GM20000 (cell line): ENCODE results near the gene GALK1.
"Not testable (repeated sequence)": the region's sequence is repeated elsewhere in the genome, so short reads cannot be mapped to it uniquely, and the experiment has no call there.

ENCODE experiments used
- DNase-seq: peaks from one replicate; pipeline ENCODE4 v3.0.0; 2012; ENCODE audit warnings: low spot score
- TF ChIP-seq, protein P1 (sequence below): IDR thresholded peaks from 2 replicates; pipeline ENCODE4 v1.5.1; 2012; ENCODE audit warnings: mild to moderate bottlenecking, control low read depth; ENCODE audit errors: extremely low read depth, missing control alignments

Gene GALK1

DNA sequence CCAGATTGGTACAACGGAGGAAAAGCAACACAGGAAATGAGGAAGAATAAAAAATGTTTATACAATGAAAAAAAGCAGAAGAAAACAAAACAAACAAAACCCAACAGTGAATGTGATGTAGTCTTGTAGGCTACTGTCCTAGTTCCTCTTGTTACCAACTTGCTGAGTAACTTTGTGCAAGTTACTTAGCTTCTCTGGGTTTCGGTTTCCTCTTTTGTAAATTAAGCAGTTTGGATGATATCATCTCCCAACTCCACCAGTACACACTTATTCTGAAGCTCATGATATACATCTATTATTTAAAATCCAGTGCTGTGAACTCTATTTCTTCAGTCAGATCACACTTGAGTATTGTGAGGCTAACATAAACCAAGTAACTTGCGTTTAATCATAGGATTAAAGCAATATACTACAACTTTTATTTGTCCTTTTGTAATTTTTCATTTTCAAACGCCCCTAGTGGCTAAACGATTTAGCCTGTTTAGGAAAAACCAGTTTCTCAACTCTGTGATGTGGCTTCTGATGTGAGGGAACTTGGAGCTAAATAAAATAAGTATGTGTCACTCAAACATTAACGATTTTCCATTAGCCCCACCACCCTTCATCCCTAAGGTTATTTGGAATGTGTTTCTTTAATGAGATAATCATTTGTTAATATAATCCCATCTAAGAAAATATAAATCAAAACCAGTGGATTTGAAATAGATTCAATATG, 18.2 kb upstream of the GALK1 start:
- peak; percentile 73 for DNase-seq
- TF ChIP-seq, protein P1, sequence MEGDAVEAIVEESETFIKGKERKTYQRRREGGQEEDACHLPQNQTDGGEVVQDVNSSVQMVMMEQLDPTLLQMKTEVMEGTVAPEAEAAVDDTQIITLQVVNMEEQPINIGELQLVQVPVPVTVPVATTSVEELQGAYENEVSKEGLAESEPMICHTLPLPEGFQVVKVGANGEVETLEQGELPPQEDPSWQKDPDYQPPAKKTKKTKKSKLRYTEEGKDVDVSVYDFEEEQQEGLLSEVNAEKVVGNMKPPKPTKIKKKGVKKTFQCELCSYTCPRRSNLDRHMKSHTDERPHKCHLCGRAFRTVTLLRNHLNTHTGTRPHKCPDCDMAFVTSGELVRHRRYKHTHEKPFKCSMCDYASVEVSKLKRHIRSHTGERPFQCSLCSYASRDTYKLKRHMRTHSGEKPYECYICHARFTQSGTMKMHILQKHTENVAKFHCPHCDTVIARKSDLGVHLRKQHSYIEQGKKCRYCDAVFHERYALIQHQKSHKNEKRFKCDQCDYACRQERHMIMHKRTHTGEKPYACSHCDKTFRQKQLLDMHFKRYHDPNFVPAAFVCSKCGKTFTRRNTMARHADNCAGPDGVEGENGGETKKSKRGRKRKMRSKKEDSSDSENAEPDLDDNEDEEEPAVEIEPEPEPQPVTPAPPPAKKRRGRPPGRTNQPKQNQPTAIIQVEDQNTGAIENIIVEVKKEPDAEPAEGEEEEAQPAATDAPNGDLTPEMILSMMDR: peak; percentile 26

DNA sequence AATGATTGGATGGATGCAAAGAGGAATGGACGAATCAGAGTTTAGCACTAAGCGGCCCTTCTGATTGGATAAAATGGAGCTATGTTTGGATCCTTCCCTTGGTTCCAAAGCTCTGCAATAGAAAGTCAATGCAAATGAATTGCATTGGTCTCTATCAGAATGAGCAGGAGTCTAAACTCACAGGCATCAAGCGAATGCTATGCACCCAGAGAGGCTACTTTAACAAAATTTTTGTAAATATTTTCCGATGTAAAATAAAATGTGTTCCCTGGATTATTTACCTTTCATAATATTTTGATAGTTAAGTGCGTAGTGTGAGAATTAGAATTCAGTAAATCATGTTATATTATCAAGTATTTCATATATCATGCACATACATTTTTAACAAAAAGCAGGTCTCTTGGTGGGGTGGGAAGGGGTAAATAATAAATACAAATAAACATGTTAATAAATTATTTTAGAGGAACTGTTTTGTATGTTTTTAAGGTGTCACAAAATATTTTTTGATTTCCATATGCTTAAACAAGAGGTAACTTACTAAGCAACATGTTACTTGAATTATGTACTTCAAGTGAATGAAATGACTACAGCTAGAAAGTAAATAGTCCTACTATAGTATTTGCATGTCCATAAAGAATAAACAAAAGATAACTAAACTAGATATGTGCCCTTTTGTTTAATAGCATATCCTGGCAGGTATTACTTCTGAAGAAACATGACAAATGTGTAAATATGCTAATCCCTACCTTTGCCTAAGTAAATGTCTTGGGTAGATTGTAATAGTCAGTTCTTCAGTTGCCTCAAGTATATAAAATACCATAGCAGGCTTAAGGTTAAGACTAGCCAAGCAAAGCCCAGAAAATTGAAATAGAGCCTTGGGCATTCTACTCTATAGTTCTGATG, 15.2 kb upstream of the GALK1 start:
- no peak for DNase-seq
- TF ChIP-seq, protein P1: no peak

DNA sequence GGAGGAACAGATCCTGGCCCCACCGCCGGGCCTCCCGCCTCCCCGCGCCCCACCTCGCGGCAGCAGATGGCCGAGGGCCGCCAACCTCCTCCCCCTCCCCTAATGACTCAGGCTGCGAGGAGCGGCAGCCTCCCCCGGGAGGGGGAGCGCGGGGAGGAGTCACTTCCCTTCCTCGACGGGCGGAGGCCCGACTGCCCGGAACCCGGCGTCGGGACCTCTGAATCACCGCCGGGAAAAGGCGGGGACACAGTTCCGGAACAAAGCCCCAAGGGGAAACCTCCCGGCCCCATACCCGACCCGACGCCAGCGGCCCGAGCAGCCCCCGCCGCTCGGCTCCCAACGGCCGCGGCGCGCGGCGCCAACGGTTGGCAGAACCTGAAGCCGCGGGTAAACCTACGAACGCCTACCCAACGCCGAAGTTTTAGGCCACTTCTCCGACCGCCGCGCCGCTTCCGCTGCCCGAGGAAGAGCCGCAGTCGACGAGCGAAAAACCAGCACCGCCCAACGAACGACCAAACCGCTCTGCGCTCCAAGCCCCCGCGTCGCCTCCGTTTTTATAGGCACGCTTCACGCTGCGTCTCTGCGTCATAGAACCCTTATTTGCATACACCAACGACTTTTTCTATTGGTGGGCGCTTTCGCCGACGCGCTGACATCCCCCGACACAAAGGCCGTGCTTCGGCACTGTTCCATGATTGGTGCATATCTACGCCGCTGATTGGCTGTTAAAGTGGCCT, 14.4 kb upstream of the GALK1 start:
- TF ChIP-seq, protein P1: no peak
- DNase-seq: peak; percentile 96

DNA sequence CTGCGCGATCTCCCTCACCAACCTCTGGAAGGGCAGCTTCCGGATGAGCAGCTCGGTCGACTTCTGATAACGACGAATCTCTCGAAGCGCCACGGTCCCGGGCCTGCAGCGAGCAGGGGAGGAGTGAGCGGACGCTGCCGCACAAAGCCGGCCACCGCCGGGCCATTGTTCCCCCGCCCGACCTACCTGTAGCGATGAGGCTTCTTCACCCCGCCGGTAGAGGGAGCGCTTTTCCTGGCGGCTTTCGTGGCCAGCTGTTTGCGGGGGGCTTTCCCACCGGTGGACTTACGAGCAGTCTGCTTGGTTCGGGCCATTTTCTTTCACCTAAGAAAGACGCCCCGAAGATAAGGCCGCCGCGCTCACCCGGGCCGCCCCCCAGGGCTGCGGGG, 13.9 kb upstream of the GALK1 start:
- peak; percentile 54 for DNase-seq
- TF ChIP-seq, protein P1: peak; percentile 71

DNA sequence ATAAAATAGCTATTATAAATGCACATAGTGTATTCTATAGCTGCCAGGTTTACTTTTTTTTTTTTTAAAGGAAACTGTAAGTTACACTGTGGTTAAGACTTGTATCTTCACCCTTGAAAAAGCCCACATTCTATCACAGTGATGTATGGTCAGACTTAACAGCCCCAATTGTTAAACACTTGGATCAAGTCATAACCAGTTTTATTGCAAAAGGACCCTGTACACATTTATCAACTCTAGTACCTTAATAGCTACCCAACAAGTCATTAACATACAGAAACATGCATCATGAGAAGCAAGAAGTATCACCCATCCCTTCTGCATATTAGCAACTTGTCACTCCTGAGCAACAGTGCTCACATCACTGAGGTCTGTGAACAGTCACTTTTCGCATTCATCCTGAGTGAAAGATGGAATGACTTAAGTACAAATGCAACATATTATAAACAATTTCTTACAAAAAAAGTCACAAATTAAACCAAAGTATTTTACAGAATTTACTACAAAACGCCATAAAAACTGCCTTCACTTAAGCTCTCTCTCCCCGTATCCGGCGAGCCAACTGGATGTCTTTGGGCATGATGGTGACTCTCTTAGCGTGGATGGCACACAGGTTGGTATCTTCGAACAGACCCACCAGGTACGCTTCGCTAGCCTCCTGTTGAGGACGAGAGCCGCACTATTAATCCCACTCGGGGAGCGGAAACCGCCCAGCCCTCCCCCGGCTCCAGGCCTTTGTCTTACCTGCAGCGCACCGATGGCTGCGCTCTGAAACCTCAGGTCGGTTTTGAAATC, 13.3 kb upstream of the GALK1 start:
- DNase-seq: not testable (repeated sequence)

DNA sequence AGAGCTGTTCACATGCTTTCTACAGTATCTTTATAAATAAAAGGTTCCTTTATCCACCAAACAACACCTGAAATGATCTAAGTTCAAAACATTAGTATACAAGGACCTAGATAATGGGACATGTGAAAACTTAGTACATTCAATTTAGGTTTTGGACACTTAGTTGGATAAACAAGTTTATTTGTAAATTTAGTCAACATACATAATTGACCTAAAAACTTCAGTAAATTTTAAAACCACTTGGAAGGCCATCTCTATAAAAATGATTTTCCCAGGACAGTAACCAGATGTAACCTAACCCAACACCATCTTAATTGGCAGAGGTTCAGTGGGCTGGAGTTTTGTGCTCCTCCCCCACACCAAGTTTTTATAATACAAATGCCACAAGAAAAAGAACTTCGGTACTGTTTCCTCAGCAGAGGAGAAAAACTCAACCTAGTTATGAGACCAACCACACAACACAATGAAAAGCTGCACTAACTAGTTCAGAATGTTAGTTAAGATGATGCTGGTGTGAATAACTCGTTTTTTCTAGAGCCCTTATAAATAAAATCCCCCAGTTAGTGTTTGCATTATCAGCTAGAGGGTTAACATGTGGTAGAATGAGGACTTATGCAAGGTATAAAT, 12.4 kb upstream of the GALK1 start:
- no peak for DNase-seq
- TF ChIP-seq, protein P1: no peak
